Esophagus muscularis mucosa (tissue), 4 donors: ENCODE results near the gene HSPA12B. TPM values are rescaled to one million over a fixed set of nuclear protein-coding genes. Genes with fewer than 3 reads are reported as not detected.

ENCODE experiments used
- DNase-seq: peaks from one replicate; pipeline ENCODE4 v3.0.0-alpha.2; 2017; ENCODE audit errors: extremely low spot score
- H3K27ac ChIP-seq, 4 donors: fragments of 200-600 bp; sonication (generic); replicated peaks in 1 of 4; 1 replicate in 3 of 4; 2 replicates in 1 of 4; pipeline ENCODE4 v1.5.1; 2016 to 2019; ENCODE audit warnings: mild to moderate bottlenecking in 1 of 4
- H3K27me3 ChIP-seq, 4 donors: fragments of 200-600 bp; sonication (generic); one replicate each; pipeline versions ENCODE4 v1.5.1 to v1.6.0; 2016 to 2019
- H3K36me3 ChIP-seq, 4 donors: fragments of 200-600 bp; sonication (generic); one replicate each; pipeline ENCODE4 v1.5.1; 2016 to 2019
- H3K4me1 ChIP-seq, 4 donors: fragments of 200-600 bp; sonication (generic); one replicate each; pipeline ENCODE4 v1.5.1; 2016 to 2019
- H3K4me3 ChIP-seq, 4 donors: fragments of 200-600 bp; sonication (generic); 1 replicate in 2 of 4; 2 replicates in 2 of 4; pipeline ENCODE4 v1.5.1; 2016 to 2019; ENCODE audit warnings: mild to moderate bottlenecking in 4 of 4, moderate library complexity in 1 of 4
- H3K9me3 ChIP-seq, 4 donors: fragments of 200-600 bp; sonication (generic); 1 replicate in 3 of 4; 2 replicates in 1 of 4; pipeline ENCODE4 v1.5.1; 2016 to 2019
- EP300 ChIP-seq: sonication (generic); formaldehyde crosslinking; IDR thresholded peaks from one replicate; pipeline ENCODE4 v1.6.1; 2017; ENCODE audit warnings: antibody characterized with exemption
- POLR2A ChIP-seq: fragments of 450-650 bp; IDR thresholded peaks from one replicate; pipeline ENCODE4 v1.6.1; 2017; ENCODE audit warnings: antibody characterized with exemption, moderate library complexity, mild to moderate bottlenecking, low read depth
- POLR2AphosphoS5 ChIP-seq, 2 donors: sonication (generic); formaldehyde crosslinking; IDR thresholded peaks; one replicate each; pipeline ENCODE4 v1.6.1; 2017; ENCODE audit warnings: antibody characterized with exemption in 2 of 2
- WGBS: methylation state at CpG from one replicate; pipeline ENCODE4 v1.1.5; 2018; 5-methylcytosine and 5-hydroxymethylcytosine counted together
- intact Hi-C: fragments of 100-400 bp; cut with DNase I; formaldehyde crosslinking; loops from one replicate; pipeline ENCODE4 v1.15.1; 2023
- total RNA-seq, 4 donors: library from RNA; depleted of rRNA; stranded (reverse); fragments of >200 nt; gene quantifications; one replicate each; pipeline versions ENCODE4 v1.1.0 to v1.2.1, GENCODE V29; 2016
- TF ChIP-seq, protein P1 (sequence below), 3 experiments: fragments of 200-600 bp in 2 of 3; fragments of 450-650 bp in 1 of 3; sonication (generic) in 2 of 3; IDR thresholded peaks; one replicate each; pipeline ENCODE4 v1.5.1; 2017 to 2019; ENCODE audit warnings: antibody characterized with exemption in 3 of 3, mild to moderate bottlenecking in 2 of 3, moderate library complexity in 1 of 3

Gene HSPA12B
- total RNA-seq, 4 donors from 2014 or later = 8.9 to 22.2 (median 16.4) TPM

GRCh38 chr20:3797226-3797545, 64.7 kb downstream of the HSPA12B start:
- Histone ChIP-seq H3K4me1 (peaks cover 15 to 57% (median 56%) of the 10 kb centered on the region in 4 donors), H3K9me3 (no peaks in the 10 kb centered on the region), H3K27ac (peak overlapping the region; percentile 95 to 99 (median 98)), H3K4me3 (peak overlapping the region; percentile 63 to 81 (median 66)), H3K36me3 (peaks cover 15 to 44% (median 29%) of the 10 kb centered on the region in 4 donors), H3K27me3 (no peaks in the 10 kb centered on the region)
- 83% methylated on average over 5 of the region's 5 CpGs for WGBS
- TF ChIP-seq, protein P1, sequence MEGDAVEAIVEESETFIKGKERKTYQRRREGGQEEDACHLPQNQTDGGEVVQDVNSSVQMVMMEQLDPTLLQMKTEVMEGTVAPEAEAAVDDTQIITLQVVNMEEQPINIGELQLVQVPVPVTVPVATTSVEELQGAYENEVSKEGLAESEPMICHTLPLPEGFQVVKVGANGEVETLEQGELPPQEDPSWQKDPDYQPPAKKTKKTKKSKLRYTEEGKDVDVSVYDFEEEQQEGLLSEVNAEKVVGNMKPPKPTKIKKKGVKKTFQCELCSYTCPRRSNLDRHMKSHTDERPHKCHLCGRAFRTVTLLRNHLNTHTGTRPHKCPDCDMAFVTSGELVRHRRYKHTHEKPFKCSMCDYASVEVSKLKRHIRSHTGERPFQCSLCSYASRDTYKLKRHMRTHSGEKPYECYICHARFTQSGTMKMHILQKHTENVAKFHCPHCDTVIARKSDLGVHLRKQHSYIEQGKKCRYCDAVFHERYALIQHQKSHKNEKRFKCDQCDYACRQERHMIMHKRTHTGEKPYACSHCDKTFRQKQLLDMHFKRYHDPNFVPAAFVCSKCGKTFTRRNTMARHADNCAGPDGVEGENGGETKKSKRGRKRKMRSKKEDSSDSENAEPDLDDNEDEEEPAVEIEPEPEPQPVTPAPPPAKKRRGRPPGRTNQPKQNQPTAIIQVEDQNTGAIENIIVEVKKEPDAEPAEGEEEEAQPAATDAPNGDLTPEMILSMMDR (IDR thresholded peaks at IDR 0.05) = no peak
- TF ChIP-seq POLR2A (no peak), EP300 (no peak), POLR2AphosphoS5 (IDR thresholded peaks at IDR 0.05) (no peak)
- intact Hi-C loops = no loop called here
- no peak for DNase-seq

DNA sequence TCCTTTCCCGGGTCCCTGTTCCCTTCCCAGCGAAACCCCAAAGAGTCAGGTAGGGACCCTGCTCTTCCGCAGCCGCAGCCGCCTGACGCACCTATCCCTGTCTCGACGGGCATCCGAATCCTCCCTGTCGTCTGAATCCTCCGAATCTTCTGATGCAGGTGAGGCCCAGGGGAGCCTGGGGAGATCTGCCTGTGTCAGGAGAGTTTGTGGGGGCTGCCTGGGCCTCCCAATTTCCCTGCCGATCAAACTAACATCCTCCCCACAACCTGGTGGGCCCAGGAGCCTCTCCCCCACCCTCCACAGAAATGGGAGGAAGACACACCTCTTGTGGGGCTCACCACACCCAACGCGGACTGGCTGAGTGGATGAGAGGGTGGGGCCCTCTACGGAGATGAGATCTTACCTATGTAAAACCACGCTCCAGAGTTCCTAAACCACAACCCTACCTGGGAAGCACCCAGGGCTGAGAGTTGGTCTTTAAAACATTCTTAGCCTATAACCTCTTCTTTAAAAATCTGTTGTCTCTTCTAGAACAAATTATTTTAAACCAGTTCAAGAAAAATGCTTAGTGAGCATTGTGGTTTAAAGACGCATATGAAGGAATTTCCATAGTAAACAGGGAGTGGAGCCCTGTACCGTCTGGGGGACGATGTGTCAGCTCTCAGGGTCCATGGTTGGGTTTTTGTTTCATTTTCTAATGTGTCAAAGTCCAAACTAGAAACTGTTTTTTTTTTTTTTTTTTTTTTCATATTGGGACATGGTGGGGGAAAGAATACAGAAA, 65.3 kb downstream of the HSPA12B start:
- H3K27ac ChIP-seq = peak overlapping the region; percentile 95 to 99 (median 98)
- no peak for DNase-seq
- intact Hi-C loops = no loop called here
- peak overlapping the region; percentile 63 to 81 (median 66) for H3K4me3 ChIP-seq
- H3K4me1 ChIP-seq = peaks cover 15 to 58% (median 57%) of the 10 kb centered on the region in 4 donors
- 66% methylated on average over 19 of the region's 19 CpGs for WGBS
- no peak for TF ChIP-seq POLR2AphosphoS5 (IDR thresholded peaks at IDR 0.05)
- TF ChIP-seq, protein P1 (IDR thresholded peaks at IDR 0.05) = no peak
- no peaks in the 10 kb centered on the region for H3K9me3 ChIP-seq
- H3K27me3 ChIP-seq = no peaks in the 10 kb centered on the region
- peaks cover 21 to 50% (median 34%) of the 10 kb centered on the region in 4 donors for H3K36me3 ChIP-seq

- Histone ChIP-seq H3K27ac (peak overlapping the region; percentile 95 to 99 (median 98)), H3K4me1 (peaks cover 15 to 59% (median 57%) of the 10 kb centered on the region in 4 donors), H3K27me3 (no peaks in the 10 kb centered on the region), H3K36me3 (peaks cover 27 to 56% (median 40%) of the 10 kb centered on the region in 4 donors), H3K9me3 (no peaks in the 10 kb centered on the region), H3K4me3 (peak overlapping the region in 2 of 4 donors; percentile 67 to 81)
- intact Hi-C loops = no loop called here
- DNase-seq = no peak
- WGBS = 85% methylated on average over 5 of the region's 5 CpGs
- TF ChIP-seq, protein P1 (IDR thresholded peaks at IDR 0.05) = no peak
- TF ChIP-seq POLR2A (no peak), EP300 (no peak), POLR2AphosphoS5 (IDR thresholded peaks at IDR 0.05) (no peak)
These were observed 65.9 kb downstream of the HSPA12B start for GRCh38 chr20:3798373-3798768.

DNA sequence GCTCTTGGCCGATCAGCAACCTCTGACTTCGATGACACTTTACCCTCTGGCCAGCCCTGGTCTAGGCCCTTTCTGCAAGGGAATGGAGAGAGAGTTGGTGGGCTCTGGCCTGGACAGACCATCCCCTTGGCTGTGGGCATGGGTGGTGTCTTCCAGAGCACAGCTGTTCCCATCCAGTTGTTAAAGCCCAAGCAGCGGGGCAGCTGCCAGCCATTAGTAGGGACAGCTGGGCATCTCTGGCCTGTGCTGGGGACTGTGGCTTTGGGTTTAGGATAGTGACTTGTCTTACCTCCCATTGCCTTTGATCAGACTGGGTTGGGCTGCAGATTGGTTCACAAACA, 66.4 kb downstream of the HSPA12B start:
- no peak for DNase-seq
- Histone ChIP-seq H3K4me1 (peaks cover 15 to 64% (median 57%) of the 10 kb centered on the region in 4 donors), H3K27me3 (no peaks in the 10 kb centered on the region), H3K9me3 (no peaks in the 10 kb centered on the region), H3K4me3 (no peak overlapping the region), H3K36me3 (peaks cover 32 to 61% (median 45%) of the 10 kb centered on the region in 4 donors), H3K27ac (peak overlapping the region; percentile 95 to 99 (median 98))
- TF ChIP-seq, protein P1 (IDR thresholded peaks at IDR 0.05) = no peak
- intact Hi-C loops = no loop called here
- 93% methylated on average over 2 of the region's 3 CpGs for WGBS
